OCI-LY7 (cell line): Measurements from ENCODE around the gene AHCYL1. TPM values are rescaled to one million over a fixed set of nuclear protein-coding genes. Genes with fewer than 3 reads are reported as not detected.

Source experiments
- BruUV-seq: library from RNA; stranded (reverse); fragments of 400-500 nt; replicated peaks from 2 replicates; lab custom pipeline; 2021; lab: Mats Ljungman, UMichigan
- CTCF ChIA-PET: fragments of 300-600 bp; sonication (Branson Sonifier 250); formaldehyde crosslinking; loops from one replicate; lab custom pipeline; 2022; ENCODE audit warnings: antibody characterized with exemption; ENCODE audit not compliant: unreplicated experiment; lab: Charles Lee
- POLR2A ChIA-PET: fragments of 300-600 bp; sonication (Branson Sonifier 250); formaldehyde crosslinking; loops from one replicate; lab custom pipeline; 2022; ENCODE audit warnings: antibody characterized with exemption; lab: Charles Lee
- DNase-seq: peaks from one replicate; pipeline ENCODE4 v3.0.0-alpha.2; 2015; ENCODE audit warnings: low spot score
- H2AFZ ChIP-seq: fragments of 200-600 bp; sonication (generic), shearing (Covaris generic); 2 replicates; pipeline ENCODE4 v1.6.1; 2014; ENCODE audit warnings: mild to moderate bottlenecking, antibody characterized with exemption, low read length, moderate library complexity
- H3K27ac ChIP-seq: fragments of 200-600 bp; sonication (generic); 2 replicates; pipeline ENCODE4 v1.5.1; 2014; ENCODE audit warnings: mixed run types, low read depth, mild to moderate bottlenecking, moderate library complexity, low read length, inconsistent platforms; ENCODE audit not compliant: poor library complexity, severe bottlenecking
- H3K36me3 ChIP-seq: fragments of 200-600 bp; sonication (generic); 2 replicates; pipeline ENCODE4 v1.6.1; 2014; ENCODE audit warnings: mild to moderate bottlenecking, antibody characterized with exemption, low read length, moderate library complexity, mixed read lengths; ENCODE audit not compliant: insufficient read depth
- H3K4me1 ChIP-seq: fragments of 200-600 bp; sonication (generic); 2 replicates; pipeline ENCODE4 v1.5.1; 2014; ENCODE audit warnings: mild to moderate bottlenecking, low read length; ENCODE audit not compliant: insufficient read depth, poor library complexity, severe bottlenecking
- H3K4me2 ChIP-seq: fragments of 200-600 bp; sonication (generic); 2 replicates; pipeline ENCODE4 v1.6.1; 2014; ENCODE audit warnings: mild to moderate bottlenecking, low read length
- H3K4me3 ChIP-seq: fragments of 200-600 bp; sonication (generic); 2 replicates; pipeline ENCODE4 v1.5.1; 2014; ENCODE audit warnings: mild to moderate bottlenecking, low read depth, low read length; ENCODE audit not compliant: poor library complexity, severe bottlenecking
- H3K79me2 ChIP-seq: fragments of 200-600 bp; sonication (generic); 2 replicates; pipeline ENCODE4 v1.6.1; 2016; ENCODE audit warnings: low read depth, mild to moderate bottlenecking, low read length, moderate library complexity, mixed read lengths; ENCODE audit not compliant: insufficient read depth
- H3K9me2 ChIP-seq: fragments of 200-600 bp; sonication (generic); 2 replicates; pipeline ENCODE4 v1.6.1; 2016; ENCODE audit warnings: mild to moderate bottlenecking, low read length, mixed read lengths; ENCODE audit not compliant: insufficient read depth
- H3K9me3 ChIP-seq: fragments of 200-600 bp; sonication (generic); 2 replicates; pipeline ENCODE4 v1.6.1; 2014; ENCODE audit warnings: mild to moderate bottlenecking, mixed run types, low read length, mixed read lengths
- H4K20me1 ChIP-seq: fragments of 200-600 bp; sonication (generic); 2 replicates; pipeline ENCODE4 v1.6.1; 2014; ENCODE audit warnings: mild to moderate bottlenecking, antibody characterized with exemption, low read length, moderate library complexity, mixed read lengths; ENCODE audit not compliant: insufficient read depth
- EZH2phosphoT487 ChIP-seq: fragments of 200-600 bp; sonication (generic); IDR thresholded peaks from 2 replicates; pipeline ENCODE4 v1.6.1; 2018; ENCODE audit warnings: low read depth, borderline replicate concordance, mild to moderate bottlenecking, mixed run types, antibody characterized with exemption, low read length, moderate library complexity, mixed read lengths
- intact Hi-C: fragments of 100-400 bp; cut with micrococcal nuclease; formaldehyde crosslinking; loops from one replicate; pipeline ENCODE4 v1.10.0; 2022; ENCODE audit not compliant: unreplicated experiment
- total RNA-seq, 2 experiments: library from RNA; depleted of rRNA in 1 of 2; stranded (reverse); fragments of >200 nt in 1 of 2; shearing (Covaris generic) in 1 of 2; gene quantifications; 2 replicates each; pipeline ENCODE4 v1.2.3, GENCODE V29; 2014 to 2022
- TF ChIP-seq, protein P1 (sequence below): fragments of 200-600 bp; sonication (generic); conservative IDR thresholded peaks from 2 replicates; pipeline ENCODE4 v1.5.1; 2014; ENCODE audit warnings: mild to moderate bottlenecking, antibody characterized with exemption, low read length, moderate library complexity, mixed read lengths

Gene AHCYL1
- total RNA-seq, 2 experiments from 2014 or later = 20.5 to 45.5 TPM

DNA sequence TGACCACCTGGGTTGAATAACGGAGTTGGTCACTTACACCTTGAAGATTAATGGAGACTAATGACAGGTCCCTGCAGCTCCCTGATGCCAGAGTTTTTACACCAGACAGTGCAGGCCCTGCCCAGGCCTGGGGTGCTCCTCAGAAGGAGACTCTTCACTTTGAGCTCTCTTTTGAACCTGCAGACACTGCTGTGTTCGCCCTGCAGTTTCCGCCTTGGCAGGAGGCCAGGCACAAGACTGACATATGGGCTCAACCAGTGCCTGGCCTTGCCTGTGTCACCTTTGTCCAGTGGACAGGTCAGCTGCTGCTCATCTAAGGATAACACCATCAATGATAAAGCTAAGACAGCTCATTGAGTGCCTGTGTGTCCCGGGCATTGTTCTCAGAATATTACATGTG lies 55.1 kb downstream of the AHCYL1 start:
- Histone ChIP-seq H3K4me2 (no peak overlapping the region), H2AFZ (no peak overlapping the region), H3K9me3 (no peaks in the 10 kb centered on the region), H3K9me2 (no peaks in the 10 kb centered on the region), H3K36me3 (peaks cover 79% of the 10 kb centered on the region), H3K4me1 (peaks cover 12% of the 10 kb centered on the region), H4K20me1 (no peaks in the 10 kb centered on the region), H3K79me2 (peaks cover 30% of the 10 kb centered on the region), H3K4me3 (no peak overlapping the region), H3K27ac (no peak overlapping the region)
- ChIA-PET POLR2A (interaction anchor here (1.5 kb wide), 1 partner anchor 54 kb away, joined by 3 read pairs; no protein-coding TSS in a partner anchor), CTCF (no interaction called here)
- TF ChIP-seq EZH2phosphoT487 = no peak
- TF ChIP-seq, protein P1, sequence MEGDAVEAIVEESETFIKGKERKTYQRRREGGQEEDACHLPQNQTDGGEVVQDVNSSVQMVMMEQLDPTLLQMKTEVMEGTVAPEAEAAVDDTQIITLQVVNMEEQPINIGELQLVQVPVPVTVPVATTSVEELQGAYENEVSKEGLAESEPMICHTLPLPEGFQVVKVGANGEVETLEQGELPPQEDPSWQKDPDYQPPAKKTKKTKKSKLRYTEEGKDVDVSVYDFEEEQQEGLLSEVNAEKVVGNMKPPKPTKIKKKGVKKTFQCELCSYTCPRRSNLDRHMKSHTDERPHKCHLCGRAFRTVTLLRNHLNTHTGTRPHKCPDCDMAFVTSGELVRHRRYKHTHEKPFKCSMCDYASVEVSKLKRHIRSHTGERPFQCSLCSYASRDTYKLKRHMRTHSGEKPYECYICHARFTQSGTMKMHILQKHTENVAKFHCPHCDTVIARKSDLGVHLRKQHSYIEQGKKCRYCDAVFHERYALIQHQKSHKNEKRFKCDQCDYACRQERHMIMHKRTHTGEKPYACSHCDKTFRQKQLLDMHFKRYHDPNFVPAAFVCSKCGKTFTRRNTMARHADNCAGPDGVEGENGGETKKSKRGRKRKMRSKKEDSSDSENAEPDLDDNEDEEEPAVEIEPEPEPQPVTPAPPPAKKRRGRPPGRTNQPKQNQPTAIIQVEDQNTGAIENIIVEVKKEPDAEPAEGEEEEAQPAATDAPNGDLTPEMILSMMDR = no peak
- no TSS peak for BruUV-seq
- no peak for DNase-seq
- intact Hi-C loops = no loop called here

DNA sequence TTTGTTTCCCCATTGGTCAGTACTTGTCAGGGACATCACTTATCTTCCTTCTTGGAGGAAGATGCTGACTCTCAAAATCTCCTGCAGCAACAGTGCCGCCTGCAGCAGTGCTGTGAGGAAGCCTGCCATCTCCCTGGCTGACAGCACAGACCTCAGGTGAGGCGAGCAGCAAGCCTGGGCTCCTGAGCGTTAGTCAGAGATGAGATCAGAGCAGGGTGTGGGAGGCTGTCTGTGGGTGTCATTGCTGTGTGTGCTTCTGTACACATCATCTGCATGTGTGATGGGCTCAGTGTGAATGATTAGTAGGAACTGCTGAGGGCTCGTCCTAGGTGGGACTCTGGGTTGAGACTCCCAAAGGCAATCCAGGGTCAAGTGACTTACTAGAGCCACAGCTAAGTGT lies 56.0 kb downstream of the AHCYL1 start:
- intact Hi-C loops = no loop called here
- Histone ChIP-seq H3K79me2 (peaks cover 21% of the 10 kb centered on the region), H3K4me3 (no peak overlapping the region), H3K4me1 (peaks cover 8% of the 10 kb centered on the region), H3K9me3 (no peaks in the 10 kb centered on the region), H3K9me2 (no peaks in the 10 kb centered on the region), H4K20me1 (no peaks in the 10 kb centered on the region), H3K4me2 (no peak overlapping the region), H2AFZ (no peak overlapping the region), H3K27ac (no peak overlapping the region), H3K36me3 (peaks cover 88% of the 10 kb centered on the region)
- ChIA-PET CTCF (no interaction called here), POLR2A (interaction anchor here (1.5 kb wide), 1 partner anchor 55 kb away, joined by 3 read pairs; no protein-coding TSS in a partner anchor)
- BruUV-seq = no TSS peak
- no peak for TF ChIP-seq EZH2phosphoT487
- TF ChIP-seq, protein P1 = no peak
- DNase-seq = no peak

DNA sequence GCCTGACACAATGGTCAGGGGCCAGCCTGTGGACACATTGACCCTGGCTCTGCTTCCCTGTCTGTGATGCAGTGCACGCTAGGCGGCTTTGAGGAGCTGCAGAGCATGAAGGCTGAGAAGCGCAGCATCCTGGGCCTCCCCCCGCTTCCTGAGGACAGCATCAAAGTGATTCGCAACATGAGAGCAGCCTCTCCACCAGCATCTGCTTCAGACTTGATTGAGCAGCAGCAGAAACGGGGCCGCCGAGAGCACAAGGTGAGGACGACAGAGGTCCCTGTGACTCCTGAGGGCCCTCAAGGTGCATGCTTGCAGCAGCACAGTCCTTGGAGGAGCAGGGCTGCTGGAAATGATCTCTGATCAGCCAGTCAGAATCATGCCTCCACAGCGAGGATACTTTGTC lies 58.5 kb downstream of the AHCYL1 start:
- no TSS peak for BruUV-seq
- Histone ChIP-seq H2AFZ (no peak overlapping the region), H3K9me2 (no peaks in the 10 kb centered on the region), H3K9me3 (no peaks in the 10 kb centered on the region), H3K27ac (no peak overlapping the region), H3K4me3 (no peak overlapping the region), H3K79me2 (no peaks in the 10 kb centered on the region), H3K36me3 (peaks cover 99% of the 10 kb centered on the region), H3K4me1 (no peaks in the 10 kb centered on the region), H3K4me2 (no peak overlapping the region), H4K20me1 (no peaks in the 10 kb centered on the region)
- TF ChIP-seq, protein P1 = no peak
- no peak for TF ChIP-seq EZH2phosphoT487
- ChIA-PET CTCF (no interaction called here), POLR2A (interaction anchor here (0.5 kb wide), 1 partner anchor 296 kb away, joined by 3 read pairs; the partner anchor contains the start of gene RBM15)
- no peak for DNase-seq
- intact Hi-C loops = no loop called here
